B cell (primary cell): ENCODE measurements around the gene ABHD5. TPM values are rescaled to one million over a fixed set of nuclear protein-coding genes. Genes with fewer than 3 reads are reported as not detected.

Source experiments
- ATAC-seq: fragments of 200-7000 bp; cut with Tn5 transposase; one replicate; pipeline ENCODE4 v1.10.0; 2021; ENCODE audit warnings: low read depth, mild to moderate bottlenecking, moderate number of reproducible peaks, moderate library complexity
- CTCF ChIA-PET: fragments of 350-600 bp; sonication (Branson Sonifier 250); formaldehyde crosslinking; loops from one replicate; lab custom pipeline; 2021; ENCODE audit warnings: antibody characterized with exemption, inconsistent platforms; lab: Charles Lee
- POLR2A ChIA-PET: fragments of 350-600 bp; sonication (Branson Sonifier 250); formaldehyde crosslinking; loops from one replicate; lab custom pipeline; 2021; ENCODE audit warnings: antibody characterized with exemption; lab: Charles Lee
- DNase-seq: peaks from one replicate; pipeline ENCODE4 v3.0.0; 2013
- H2AFZ ChIP-seq: 2 replicates; pipeline ENCODE4 v1.6.1; 2012; ENCODE audit warnings: mild to moderate bottlenecking, low read depth, low read length; ENCODE audit not compliant: insufficient read depth, poor library complexity, severe bottlenecking
- H3K27ac ChIP-seq, 2 donors: 1 replicate in 1 of 2; 2 replicates in 1 of 2; pipeline ENCODE4 v1.5.1; 2012 to 2013; ENCODE audit warnings: low read length in 2 of 2, mild to moderate bottlenecking in 2 of 2, moderate library complexity in 1 of 2
- H3K27me3 ChIP-seq, 4 experiments: fragments of 200-600 bp in 1 of 4; sonication (generic) in 1 of 4; replicated peaks in 1 of 4; 1 replicate in 2 of 4; 2 replicates in 2 of 4; pipeline versions ENCODE4 v1.6.1 to v1.7.0; 2013 to 2016; ENCODE audit warnings: low read length in 3 of 4, mild to moderate bottlenecking in 2 of 4, mixed read lengths in 1 of 4, moderate library complexity in 1 of 4; ENCODE audit not compliant: insufficient read depth in 4 of 4, control insufficient read depth in 3 of 4; ENCODE audit errors: control extremely low read depth in 1 of 4
- H3K36me3 ChIP-seq, 2 experiments: replicated peaks in 1 of 2; 1 replicate in 1 of 2; 2 replicates in 1 of 2; pipeline versions ENCODE4 v1.6.1 to v1.7.1; 2013; ENCODE audit warnings: low read length in 1 of 2; ENCODE audit not compliant: insufficient read depth in 2 of 2, control insufficient read depth in 1 of 2; ENCODE audit errors: control extremely low read depth in 1 of 2, extremely low read depth in 1 of 2
- H3K4me1 ChIP-seq, 2 donors: fragments of 200-600 bp in 1 of 2; sonication (generic) in 1 of 2; 1 replicate in 1 of 2; 2 replicates in 1 of 2; pipeline versions ENCODE4 v1.5.1 to v1.6.1; 2013 to 2017; ENCODE audit warnings: low read length in 2 of 2; ENCODE audit not compliant: control insufficient read depth in 2 of 2, insufficient read depth in 2 of 2
- H3K4me2 ChIP-seq: replicated peaks from 2 replicates; pipeline ENCODE3; 2012; ENCODE audit warnings: mild to moderate bottlenecking, low read depth, low read length; ENCODE audit not compliant: poor library complexity, severe bottlenecking
- H3K4me3 ChIP-seq, 5 experiments: fragments of 200-600 bp in 1 of 5; sonication (generic) in 1 of 5; 1 replicate in 3 of 5; 2 replicates in 2 of 5; pipeline versions ENCODE4 v1.5.1 to v1.7.0; 2011 to 2016; ENCODE audit warnings: low read length in 4 of 5, mild to moderate bottlenecking in 4 of 5, low read depth in 2 of 5, control low read depth in 1 of 5, moderate library complexity in 1 of 5; ENCODE audit not compliant: insufficient read depth in 1 of 5; ENCODE audit errors: control extremely low read depth in 1 of 5, extremely low read depth in 1 of 5
- H3K79me2 ChIP-seq: fragments of 200-600 bp; sonication (generic); one replicate; pipeline ENCODE4 v1.6.0; 2016; ENCODE audit warnings: low read length; ENCODE audit not compliant: control insufficient read depth, insufficient read depth
- H3K9ac ChIP-seq: fragments of 200-600 bp; sonication (generic); 2 replicates; pipeline ENCODE4 v1.6.1; 2017; ENCODE audit warnings: mild to moderate bottlenecking, low read length, moderate library complexity
- H3K9me3 ChIP-seq, 3 donors: one replicate each; pipeline versions ENCODE4 v1.6.1 to v1.7.1; 2013; ENCODE audit warnings: low read length in 2 of 3; ENCODE audit not compliant: control insufficient read depth in 2 of 3, insufficient read depth in 1 of 3; ENCODE audit errors: control extremely low read depth in 1 of 3
- H4K20me1 ChIP-seq: 2 replicates; pipeline ENCODE4 v1.6.0; 2012; ENCODE audit warnings: mild to moderate bottlenecking, low read length; ENCODE audit not compliant: insufficient read depth, control insufficient read depth, poor library complexity, severe bottlenecking
- H3K27ac Mint-ChIP-seq: one replicate; pipeline ENCODE4 v1.8.0; 2021; ENCODE audit warnings: mixed read lengths
- H3K27me3 Mint-ChIP-seq: one replicate; pipeline ENCODE4 v1.8.0; 2021; ENCODE audit warnings: mixed read lengths
- H3K4me1 Mint-ChIP-seq: one replicate; pipeline ENCODE4 v1.8.0; 2021; ENCODE audit warnings: mixed read lengths
- H3K4me3 Mint-ChIP-seq: one replicate; pipeline ENCODE4 v1.8.0; 2021; ENCODE audit warnings: mixed read lengths
- H3K9me3 Mint-ChIP-seq: one replicate; pipeline ENCODE4 v1.8.0; 2022; ENCODE audit warnings: mixed read lengths; ENCODE audit not compliant: insufficient read depth
- EZH2 ChIP-seq: IDR thresholded peaks from 2 replicates; pipeline ENCODE4 v1.6.1; 2012; ENCODE audit warnings: borderline replicate concordance, low read depth, mild to moderate bottlenecking, moderate library complexity, low read length; ENCODE audit not compliant: insufficient read depth, poor library complexity, severe bottlenecking
- WGBS: methylation state at CpG from one replicate; pipeline ENCODE4 v1.1.5; 2013; ENCODE audit warnings: missing lambda C conversion rate; ENCODE audit not compliant: insufficient coverage; 5-methylcytosine and 5-hydroxymethylcytosine counted together
- intact Hi-C: fragments of 100-400 bp; cut with micrococcal nuclease; formaldehyde crosslinking; loops from one replicate; pipeline ENCODE4 v1.10.0; 2022
- polyA plus RNA-seq: library from polyadenylated mRNA; depleted of rRNA; stranded (reverse); fragments of >200 nt; gene quantifications from 2 replicates; pipeline ENCODE4 v1.2.3, GENCODE V29; 2012
- total RNA-seq, 2 donors: library from RNA; stranded (reverse); fragments of 120-200 nt in 1 of 2; gene quantifications; 1 replicate in 1 of 2; 2 replicates in 1 of 2; pipeline versions ENCODE4 v1.2.3 to v1.2.4, GENCODE V29; 2013 to 2022
- TF ChIP-seq, protein P1 (sequence below): fragments of 200-600 bp; IDR thresholded peaks from one replicate; pipeline ENCODE4 v1.8.0; 2022; ENCODE audit warnings: antibody characterized with exemption, mild to moderate bottlenecking

The ABHD5 gene
- total and polyA plus RNA-seq, 2 donors (not counting 1 experiment from before 2014, with no cell fraction given), result 4.7 to 12.1 TPM

- POLR2A ChIA-PET, result no interaction called here
- 100% methylated on average over 2 of the region's 6 CpGs for WGBS
Observed at GRCh38 chr3:43762451-43762850, 71.7 kb downstream of the ABHD5 start.

GRCh38 chr3:43764056-43764455 lies 73.3 kb downstream of the ABHD5 start:
- CTCF ChIA-PET, result no interaction called here
- Histone ChIP-seq H4K20me1 (no peaks in the 10 kb centered on the region), H3K4me2 (no peak overlapping the region), H3K27ac (no peak overlapping the region), H3K4me3 (no peak overlapping the region), H3K36me3 (no peaks in the 10 kb centered on the region), H3K9me3 (no peaks in the 10 kb centered on the region), H3K79me2 (no peaks in the 10 kb centered on the region), H3K9ac (no peak overlapping the region), H3K4me1 (peaks cover 0 to under 1% of the 10 kb centered on the region in 2 donors), H3K27me3 (peaks cover 0 to 4% (median 2%) of the 10 kb centered on the region in 4 experiments), H2AFZ (no peak overlapping the region)
- H3K9me3 Mint-ChIP-seq, result no peaks in the 10 kb centered on the region
- 93% methylated on average over 2 of the region's 2 CpGs for WGBS
- peaks cover under 1% of the 10 kb centered on the region for H3K4me1 Mint-ChIP-seq
- ATAC-seq (no peak), DNase-seq (no peak)
- no peak for TF ChIP-seq EZH2
- TF ChIP-seq, protein P1, sequence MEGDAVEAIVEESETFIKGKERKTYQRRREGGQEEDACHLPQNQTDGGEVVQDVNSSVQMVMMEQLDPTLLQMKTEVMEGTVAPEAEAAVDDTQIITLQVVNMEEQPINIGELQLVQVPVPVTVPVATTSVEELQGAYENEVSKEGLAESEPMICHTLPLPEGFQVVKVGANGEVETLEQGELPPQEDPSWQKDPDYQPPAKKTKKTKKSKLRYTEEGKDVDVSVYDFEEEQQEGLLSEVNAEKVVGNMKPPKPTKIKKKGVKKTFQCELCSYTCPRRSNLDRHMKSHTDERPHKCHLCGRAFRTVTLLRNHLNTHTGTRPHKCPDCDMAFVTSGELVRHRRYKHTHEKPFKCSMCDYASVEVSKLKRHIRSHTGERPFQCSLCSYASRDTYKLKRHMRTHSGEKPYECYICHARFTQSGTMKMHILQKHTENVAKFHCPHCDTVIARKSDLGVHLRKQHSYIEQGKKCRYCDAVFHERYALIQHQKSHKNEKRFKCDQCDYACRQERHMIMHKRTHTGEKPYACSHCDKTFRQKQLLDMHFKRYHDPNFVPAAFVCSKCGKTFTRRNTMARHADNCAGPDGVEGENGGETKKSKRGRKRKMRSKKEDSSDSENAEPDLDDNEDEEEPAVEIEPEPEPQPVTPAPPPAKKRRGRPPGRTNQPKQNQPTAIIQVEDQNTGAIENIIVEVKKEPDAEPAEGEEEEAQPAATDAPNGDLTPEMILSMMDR, result no peak
- POLR2A ChIA-PET, result no interaction called here
- H3K4me3 Mint-ChIP-seq, result no peak overlapping the region
- H3K27me3 Mint-ChIP-seq, result peaks cover 13% of the 10 kb centered on the region
- intact Hi-C loops, result no loop called here
- H3K27ac Mint-ChIP-seq, result no peak overlapping the region

More at GRCh38 chr3:43762451-43762850, 71.7 kb downstream of the ABHD5 start:
- peaks cover 3% of the 10 kb centered on the region for H3K27me3 Mint-ChIP-seq
- ATAC-seq (no peak), DNase-seq (no peak)
- H3K9ac ChIP-seq, result no peak overlapping the region
- H2AFZ ChIP-seq, result no peak overlapping the region
- no peak overlapping the region for H3K4me2 ChIP-seq
- no peaks in the 10 kb centered on the region for H4K20me1 ChIP-seq
- no peaks in the 10 kb centered on the region for H3K9me3 Mint-ChIP-seq
- intact Hi-C loops, result no loop called here
- CTCF ChIA-PET, result no interaction called here
- H3K27ac Mint-ChIP-seq, result no peak overlapping the region
- H3K27me3 ChIP-seq, result no peaks in the 10 kb centered on the region
- H3K27ac ChIP-seq, result no peak overlapping the region
- no peaks in the 10 kb centered on the region for H3K36me3 ChIP-seq
- no peaks in the 10 kb centered on the region for H3K79me2 ChIP-seq
- H3K4me1 ChIP-seq, result no peaks in the 10 kb centered on the region
- H3K4me3 ChIP-seq, result no peak overlapping the region
- H3K9me3 ChIP-seq, result no peaks in the 10 kb centered on the region
- no peak overlapping the region for H3K4me3 Mint-ChIP-seq
- TF ChIP-seq, protein P1, result no peak
- no peak for TF ChIP-seq EZH2
- no peaks in the 10 kb centered on the region for H3K4me1 Mint-ChIP-seq
